Measurements from ENCODE around the gene NFS1. TPM values are rescaled to one million over a fixed set of nuclear protein-coding genes. Genes with fewer than 3 reads are reported as not detected.

The NFS1 gene
- total RNA-seq, 1 experiment from 2014 or later = 42.8 TPM

Other genes starting within 250 kb of the NFS1 start
- 25.5 and 49.8 TPM in 2 replicates for gene CEP250, start 243.8 kb downstream of the NFS1 start, total RNA-seq (2014; rRNA removed; shearing (Covaris generic))
- not detected in 2 replicates for gene C20orf173, start 169.7 kb downstream of the NFS1 start, total RNA-seq (2014; rRNA removed; shearing (Covaris generic))
- gene ERGIC3, start 157.3 kb downstream of the NFS1 start, total RNA-seq (2014; rRNA removed; shearing (Covaris generic)) = 570 and 706 TPM in 2 replicates
- 24.9 and 38.5 TPM in 2 replicates for gene SPAG4, start 83.5 kb downstream of the NFS1 start, total RNA-seq (2014; rRNA removed; shearing (Covaris generic))
- gene CPNE1, start 34.5 kb downstream of the NFS1 start, total RNA-seq (2014; rRNA removed; shearing (Covaris generic)) = 301 and 408 TPM in 2 replicates
- 33.8 and 41.9 TPM in 2 replicates for gene RBM12, start 34.5 kb downstream of the NFS1 start, total RNA-seq (2014; rRNA removed; shearing (Covaris generic))
- gene ROMO1, start 53 bp upstream of the NFS1 start, total RNA-seq (2014; rRNA removed; shearing (Covaris generic)) = 624 and 862 TPM in 2 replicates
- 269 and 327 TPM in 2 replicates for gene RBM39, start 42.9 kb upstream of the NFS1 start, total RNA-seq (2014; rRNA removed; shearing (Covaris generic))
- 47.3 and 60.0 TPM in 2 replicates for gene PHF20, start 72.7 kb upstream of the NFS1 start, total RNA-seq (2014; rRNA removed; shearing (Covaris generic))